Measurements from ENCODE around the gene HMGN3.

The HMGN3 gene

GRCh38 chr6:79234150-79235022, at the start of gene HMGN3:
Gene HMGN3 (minus strand): TSS chr6:79234682.
- peaks cover 5% of the 10 kb centered on the region; the same call in 1 of the 2 replicates for H3K9me3 ChIP-seq (ENCODE audit: low read length)
- peak within 1 kb of the TSS; percentile 98 for H2AFZ ChIP-seq (ENCODE audit: low read length)
- H3F3A ChIP-seq (ENCODE audit: insufficient read depth, low read length), result no peaks in the 10 kb centered on the region
- TF ChIP-seq EZH2 (IDR thresholded peaks at IDR 0.05; ENCODE audit: borderline replicate concordance, low read length), result no peak
- TF ChIP-seq, protein P1, sequence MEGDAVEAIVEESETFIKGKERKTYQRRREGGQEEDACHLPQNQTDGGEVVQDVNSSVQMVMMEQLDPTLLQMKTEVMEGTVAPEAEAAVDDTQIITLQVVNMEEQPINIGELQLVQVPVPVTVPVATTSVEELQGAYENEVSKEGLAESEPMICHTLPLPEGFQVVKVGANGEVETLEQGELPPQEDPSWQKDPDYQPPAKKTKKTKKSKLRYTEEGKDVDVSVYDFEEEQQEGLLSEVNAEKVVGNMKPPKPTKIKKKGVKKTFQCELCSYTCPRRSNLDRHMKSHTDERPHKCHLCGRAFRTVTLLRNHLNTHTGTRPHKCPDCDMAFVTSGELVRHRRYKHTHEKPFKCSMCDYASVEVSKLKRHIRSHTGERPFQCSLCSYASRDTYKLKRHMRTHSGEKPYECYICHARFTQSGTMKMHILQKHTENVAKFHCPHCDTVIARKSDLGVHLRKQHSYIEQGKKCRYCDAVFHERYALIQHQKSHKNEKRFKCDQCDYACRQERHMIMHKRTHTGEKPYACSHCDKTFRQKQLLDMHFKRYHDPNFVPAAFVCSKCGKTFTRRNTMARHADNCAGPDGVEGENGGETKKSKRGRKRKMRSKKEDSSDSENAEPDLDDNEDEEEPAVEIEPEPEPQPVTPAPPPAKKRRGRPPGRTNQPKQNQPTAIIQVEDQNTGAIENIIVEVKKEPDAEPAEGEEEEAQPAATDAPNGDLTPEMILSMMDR (IDR thresholded peaks at IDR 0.05; ENCODE audit: low read length), result no peak
- H3K9ac ChIP-seq (ENCODE audit: low read length), result peak within 1 kb of the TSS; percentile 100
- peak within 1 kb of the TSS; percentile 74 for H3K4me2 ChIP-seq (ENCODE audit: low read length)
- H4K20me1 ChIP-seq (ENCODE audit: insufficient read depth, low read length), result no peaks in the 10 kb centered on the region
- H3K4me3 ChIP-seq (ENCODE audit: low read depth, low read length, poor library complexity, severe bottlenecking), result peak within 1 kb of the TSS; percentile 99
- H3K9me2 ChIP-seq (ENCODE audit: low read depth, low read length), result no peaks in the 10 kb centered on the region
- no peaks in the 10 kb centered on the region for H3K27me3 ChIP-seq (ENCODE audit: insufficient read depth, low read length)
- peak within 1 kb of the TSS; percentile 73 for H3K27ac ChIP-seq (ENCODE audit: low read depth, low read length, poor library complexity, severe bottlenecking)
- peaks cover 11% of the 10 kb centered on the region for H3K36me3 ChIP-seq (ENCODE audit: insufficient read depth, low read length)
- H3K79me2 ChIP-seq (ENCODE audit: insufficient read depth, low read length), result peaks cover 38% of the 10 kb centered on the region
- H3K4me1 ChIP-seq (ENCODE audit: insufficient read depth, low read length, severe bottlenecking), result peaks cover 26% of the 10 kb centered on the region

- no peaks in the 10 kb centered on the region for H4K20me1 ChIP-seq (ENCODE audit: insufficient read depth, low read length)
- H3K4me1 ChIP-seq (ENCODE audit: insufficient read depth, low read length, severe bottlenecking), result no peaks in the 10 kb centered on the region
- no peak overlapping the region for H2AFZ ChIP-seq (ENCODE audit: low read length)
- H3K79me2 ChIP-seq (ENCODE audit: insufficient read depth, low read length), result no peaks in the 10 kb centered on the region
- H3F3A ChIP-seq (ENCODE audit: insufficient read depth, low read length), result no peaks in the 10 kb centered on the region
- H3K36me3 ChIP-seq (ENCODE audit: insufficient read depth, low read length), result no peaks in the 10 kb centered on the region
- no peak overlapping the region for H3K9ac ChIP-seq (ENCODE audit: low read length)
- TF ChIP-seq, protein P1 (IDR thresholded peaks at IDR 0.05; ENCODE audit: low read length), result no peak
- no peak for TF ChIP-seq EZH2 (IDR thresholded peaks at IDR 0.05; ENCODE audit: borderline replicate concordance, low read length)
- H3K27ac ChIP-seq (ENCODE audit: low read depth, low read length, poor library complexity, severe bottlenecking), result no peak overlapping the region
- H3K4me3 ChIP-seq (ENCODE audit: low read depth, low read length, poor library complexity, severe bottlenecking), result no peak overlapping the region
- H3K27me3 ChIP-seq (ENCODE audit: insufficient read depth, low read length), result no peaks in the 10 kb centered on the region
- 0 out of 2 replicates have a peak, but pooled peaks cover 3% of the 10 kb centered on the region for H3K9me3 ChIP-seq (ENCODE audit: low read length)
- no peak overlapping the region for H3K4me2 ChIP-seq (ENCODE audit: low read length)
- no peaks in the 10 kb centered on the region for H3K9me2 ChIP-seq (ENCODE audit: low read depth, low read length)
These were observed 46.3 kb upstream of the HMGN3 start for GRCh38 chr6:79280756-79281155.

DNA sequence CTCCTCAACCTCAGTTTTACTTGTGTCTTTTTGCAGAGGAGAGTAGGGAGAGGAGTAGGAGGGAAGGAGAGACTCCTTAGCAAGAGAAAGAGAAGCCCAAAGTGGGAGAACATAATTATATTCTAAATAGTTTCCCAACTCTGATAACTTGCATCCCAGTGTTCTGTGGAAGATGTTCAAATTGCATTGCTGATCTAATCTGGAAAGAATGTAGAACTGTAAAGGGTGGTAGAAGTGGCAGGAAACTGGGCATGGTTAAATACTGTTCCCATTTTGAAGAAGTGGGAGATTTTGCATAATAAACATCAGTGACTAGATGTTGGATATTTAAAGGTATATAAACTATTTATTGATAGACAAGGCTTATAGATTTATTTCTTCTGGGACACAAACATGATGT, 42.6 kb upstream of the HMGN3 start:
- no peak overlapping the region for H3K4me3 ChIP-seq (ENCODE audit: low read depth, low read length, poor library complexity, severe bottlenecking)
- H3K36me3 ChIP-seq (ENCODE audit: insufficient read depth, low read length), result no peaks in the 10 kb centered on the region
- no peak overlapping the region for H2AFZ ChIP-seq (ENCODE audit: low read length)
- H3K27ac ChIP-seq (ENCODE audit: low read depth, low read length, poor library complexity, severe bottlenecking), result no peak overlapping the region
- no peaks in the 10 kb centered on the region for H3F3A ChIP-seq (ENCODE audit: insufficient read depth, low read length)
- no peaks in the 10 kb centered on the region for H3K79me2 ChIP-seq (ENCODE audit: insufficient read depth, low read length)
- H4K20me1 ChIP-seq (ENCODE audit: insufficient read depth, low read length), result no peaks in the 10 kb centered on the region
- no peaks in the 10 kb centered on the region for H3K27me3 ChIP-seq (ENCODE audit: insufficient read depth, low read length)
- no peaks in the 10 kb centered on the region for H3K4me1 ChIP-seq (ENCODE audit: insufficient read depth, low read length, severe bottlenecking)
- no peak for TF ChIP-seq EZH2 (IDR thresholded peaks at IDR 0.05; ENCODE audit: borderline replicate concordance, low read length)
- TF ChIP-seq, protein P1 (IDR thresholded peaks at IDR 0.05; ENCODE audit: low read length), result no peak
- H3K9ac ChIP-seq (ENCODE audit: low read length), result no peak overlapping the region
- no peak overlapping the region for H3K4me2 ChIP-seq (ENCODE audit: low read length)
- no peaks in the 10 kb centered on the region for H3K9me2 ChIP-seq (ENCODE audit: low read depth, low read length)
- 0 out of 2 replicates have a peak, but pooled peaks cover 3% of the 10 kb centered on the region for H3K9me3 ChIP-seq (ENCODE audit: low read length)
